GM12874 (cell line): ENCODE data around the gene LRG1.

Source experiments
- CTCF ChIP-seq: IDR thresholded peaks from 2 replicates; pipeline ENCODE4 v1.5.1; 2011; ENCODE audit warnings: low read depth, mild to moderate bottlenecking, control low read depth, low read length, moderate library complexity; ENCODE audit not compliant: insufficient read depth

The LRG1 gene, protein sequence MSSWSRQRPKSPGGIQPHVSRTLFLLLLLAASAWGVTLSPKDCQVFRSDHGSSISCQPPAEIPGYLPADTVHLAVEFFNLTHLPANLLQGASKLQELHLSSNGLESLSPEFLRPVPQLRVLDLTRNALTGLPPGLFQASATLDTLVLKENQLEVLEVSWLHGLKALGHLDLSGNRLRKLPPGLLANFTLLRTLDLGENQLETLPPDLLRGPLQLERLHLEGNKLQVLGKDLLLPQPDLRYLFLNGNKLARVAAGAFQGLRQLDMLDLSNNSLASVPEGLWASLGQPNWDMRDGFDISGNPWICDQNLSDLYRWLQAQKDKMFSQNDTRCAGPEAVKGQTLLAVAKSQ

GRCh38 chr19:4539693-4540581 lies at the start of gene LRG1:
LRG1 (minus strand) TSS chr19:4540036; CDS start chr19:4540013, 23 bp downstream.
- TF ChIP-seq CTCF, result no peak

GRCh38 chr19:4588291-4588761 lies 48.5 kb upstream of the LRG1 start:
- TF ChIP-seq CTCF, result no peak

GRCh38 chr19:4587527-4587926 lies 47.7 kb upstream of the LRG1 start:
- TF ChIP-seq CTCF, result no peak

- TF ChIP-seq CTCF, result no peak
These were observed 46.9 kb upstream of the LRG1 start for GRCh38 chr19:4586691-4587090.

DNA sequence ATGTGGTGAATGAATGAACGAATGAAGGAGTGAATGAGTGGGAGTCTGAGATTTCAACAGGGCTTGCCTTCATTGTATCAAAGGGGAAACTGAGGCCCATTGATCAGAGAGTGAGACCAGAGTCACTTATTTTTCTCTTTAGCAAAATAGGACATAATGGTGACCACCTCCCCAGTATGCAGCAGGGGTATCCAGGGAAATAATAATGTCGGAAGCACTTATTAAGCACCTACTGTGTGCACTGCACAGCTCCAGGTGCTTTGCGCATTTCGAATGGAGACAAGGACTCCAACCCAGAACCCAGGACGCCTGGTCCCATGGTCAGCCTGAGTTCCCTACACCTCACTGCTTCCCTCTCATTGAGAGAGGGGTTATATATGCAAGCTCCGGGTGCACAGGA lies 46.4 kb upstream of the LRG1 start:
- TF ChIP-seq CTCF, result no peak

DNA sequence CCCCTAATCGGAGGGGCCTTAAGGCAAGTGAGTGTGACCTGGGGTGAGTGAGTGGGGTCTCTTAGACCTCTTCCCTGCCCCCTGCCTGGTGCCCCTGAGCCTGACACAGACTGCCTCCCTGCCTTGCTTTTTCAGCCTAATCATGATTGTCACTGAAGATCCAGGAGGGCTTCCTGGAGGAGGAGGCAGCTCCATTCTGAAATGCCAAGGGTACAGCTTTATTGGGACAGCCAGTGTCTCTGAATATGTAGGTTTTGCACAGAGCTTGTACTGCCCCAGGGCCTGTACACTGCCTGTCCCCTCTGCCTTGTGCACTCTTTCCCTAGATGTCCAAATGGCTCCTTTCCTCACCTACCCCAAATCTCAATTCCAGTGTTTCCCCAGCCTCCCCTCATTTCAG lies 45.7 kb upstream of the LRG1 start:
- TF ChIP-seq CTCF, result no peak
